HG02885 (cell line): ENCODE measurements around the gene NLRP5.

Experiments
- ATAC-seq: cut with Tn5 transposase; IDR thresholded peaks from one replicate; pipeline ENCODE4 v1.9.1; 2021; ENCODE audit warnings: mild to moderate bottlenecking; ENCODE audit not compliant: unreplicated experiment, poor library complexity

NLRP5 gene

GRCh38 chr19:56069642-56070041 is 83.1 kb downstream of the NLRP5 start:
- no peak for ATAC-seq

- no peak for ATAC-seq
Measured at GRCh38 chr19:56071151-56071550, 84.6 kb downstream of the NLRP5 start.

- no peak for ATAC-seq
Measured at GRCh38 chr19:56076498-56076897, 89.9 kb downstream of the NLRP5 start.

- ATAC-seq = no peak
Measured at GRCh38 chr19:56079609-56080008, 93.0 kb downstream of the NLRP5 start.

- ATAC-seq = peak; percentile 76
Measured at GRCh38 chr19:56080669-56081401, 94.3 kb downstream of the NLRP5 start.

GRCh38 chr19:56083668-56084067 is 97.1 kb downstream of the NLRP5 start:
- no peak for ATAC-seq

- no peak for ATAC-seq
Measured at GRCh38 chr19:56084835-56085536, 98.4 kb downstream of the NLRP5 start.

- ATAC-seq = no peak
Measured at GRCh38 chr19:56085571-56086275, 99.1 kb downstream of the NLRP5 start.

- no peak for ATAC-seq
Measured at GRCh38 chr19:56086671-56087430, 100.3 kb downstream of the NLRP5 start.

GRCh38 chr19:56087647-56088496 is 101.3 kb downstream of the NLRP5 start:
- ATAC-seq = no peak

GRCh38 chr19:56088497-56089215 is 102.1 kb downstream of the NLRP5 start:
- ATAC-seq = no peak

GRCh38 chr19:56089344-56089743 is 102.8 kb downstream of the NLRP5 start:
- ATAC-seq = no peak

GRCh38 chr19:56091066-56091490 is 104.5 kb downstream of the NLRP5 start:
- ATAC-seq = no peak

GRCh38 chr19:56091751-56092546 is 105.4 kb downstream of the NLRP5 start:
- ATAC-seq = no peak

GRCh38 chr19:56092685-56093631 is 106.4 kb downstream of the NLRP5 start:
- no peak for ATAC-seq

GRCh38 chr19:56094449-56094848 is 107.9 kb downstream of the NLRP5 start:
- no peak for ATAC-seq

GRCh38 chr19:56096665-56097064 is 110.1 kb downstream of the NLRP5 start:
- ATAC-seq = no peak
